ENCODE results near the gene PER1.
"Not testable (repeated sequence)": the region's sequence is repeated elsewhere in the genome, so short reads cannot be mapped to it uniquely, and the experiment has no call there.

PER1 gene

GRCh38 chr17:8152112-8152775 lies at the start of gene PER1:
Gene PER1 (minus strand): TSS chr17:8152404. CDS start chr17:8150706, 1,698 bp downstream.
- DNase-seq: peak; percentile 99

GRCh38 chr17:8192070-8192815 lies 40.0 kb upstream of the PER1 start:
- DNase-seq: peak; percentile 96

GRCh38 chr17:8190506-8190905 lies 38.3 kb upstream of the PER1 start:
- no peak for DNase-seq

- DNase-seq: peak; percentile 100
Measured at GRCh38 chr17:8189711-8190477, 37.7 kb upstream of the PER1 start, which contains the start of gene BORCS6. Gene BORCS6 (minus strand): TSS chr17:8190180. CDS start chr17:8190140, 40 bp downstream.

- peak; percentile 76 for DNase-seq
Measured at GRCh38 chr17:8189041-8189710, 37.0 kb upstream of the PER1 start.

- DNase-seq: peak; percentile 70
Measured at GRCh38 chr17:8188263-8188839, 36.1 kb upstream of the PER1 start.

- peak; percentile 99 for DNase-seq
Measured at GRCh38 chr17:8187517-8188262, 35.5 kb upstream of the PER1 start.

- DNase-seq: peak; percentile 99
Measured at GRCh38 chr17:8186787-8187516, 34.7 kb upstream of the PER1 start.

GRCh38 chr17:8186446-8186786 lies 34.2 kb upstream of the PER1 start:
- DNase-seq: no peak

- peak; percentile 96 for DNase-seq
Measured at GRCh38 chr17:8185582-8186445, 33.6 kb upstream of the PER1 start.

GRCh38 chr17:8176998-8177731 lies 25.0 kb upstream of the PER1 start:
- DNase-seq: peak; percentile 62

GRCh38 chr17:8176197-8176940 lies 24.2 kb upstream of the PER1 start, which contains the start of gene TMEM107:
Gene TMEM107 (minus strand): TSS chr17:8176380. CDS start chr17:8176286, 94 bp downstream.
- peak; percentile 98 for DNase-seq

- no peak for DNase-seq
Measured at GRCh38 chr17:8175795-8176196, 23.6 kb upstream of the PER1 start.

GRCh38 chr17:8173871-8174322 lies 21.7 kb upstream of the PER1 start:
- DNase-seq: peak; percentile 63

GRCh38 chr17:8173056-8173870 lies 21.1 kb upstream of the PER1 start:
- DNase-seq: peak; percentile 94

GRCh38 chr17:8170186-8170585 lies 18.0 kb upstream of the PER1 start:
- not testable (repeated sequence) for DNase-seq

GRCh38 chr17:8167526-8167925 lies 15.3 kb upstream of the PER1 start:
- DNase-seq: no peak
